Measurements from ENCODE around the gene LDLRAD3. TPM values are rescaled to one million over a fixed set of nuclear protein-coding genes. Genes with fewer than 3 reads are reported as not detected.

Gene LDLRAD3
- total RNA-seq, 1 experiment from 2014 or later: 19.0 TPM

DNA sequence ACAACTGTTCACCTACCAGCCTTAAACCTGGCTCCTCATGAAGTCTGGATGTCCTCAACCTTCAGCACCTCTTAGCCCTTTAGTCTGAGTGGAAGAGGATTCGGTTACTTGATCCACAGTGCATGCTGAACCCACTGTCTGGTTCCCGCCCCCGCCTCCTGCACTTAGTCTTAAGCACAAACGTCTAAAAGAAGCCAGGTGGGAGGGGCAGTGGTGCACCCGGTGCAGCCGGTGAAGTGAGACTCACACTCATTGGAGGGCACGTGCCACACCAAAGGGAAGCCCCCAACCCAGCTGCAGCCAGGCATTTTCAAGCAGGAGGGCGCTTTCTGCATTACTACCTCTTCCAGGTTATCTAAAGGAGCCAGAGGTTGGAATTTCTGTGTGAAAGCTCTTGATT, 198.6 kb downstream of the LDLRAD3 start:
- Histone ChIP-seq H3K27ac (ENCODE audit: low read depth, low read length) (no peak overlapping the region), H4K20me1 (ENCODE audit: insufficient read depth) (no peaks in the 10 kb centered on the region), H3K4me1 (ENCODE audit: control insufficient read depth in 1 of 2, insufficient read depth in 2 of 2, low read length in 2 of 2) (peaks cover 0 to 9% of the 10 kb centered on the region in 2 experiments; a peak in 1 of 4 replicates), H3K9ac (ENCODE audit: low read length) (no peak overlapping the region), H3K36me3 (ENCODE audit: control insufficient read depth in 1 of 2, insufficient read depth in 2 of 2, low read length in 2 of 2) (no peaks in the 10 kb centered on the region), H3K27me3 (ENCODE audit: insufficient read depth, low read length) (no peaks in the 10 kb centered on the region), H3K4me2 (ENCODE audit: low read length) (no peak overlapping the region), H3K79me2 (ENCODE audit: insufficient read depth, low read length) (no peaks in the 10 kb centered on the region), H3K9me2 (ENCODE audit: insufficient read depth) (no peaks in the 10 kb centered on the region), H2AFZ (ENCODE audit: low read depth, low read length, poor library complexity, severe bottlenecking) (no peak overlapping the region), H3K9me3 (ENCODE audit: control insufficient read depth in 1 of 2, insufficient read depth in 1 of 2, low read depth in 1 of 2, low read length in 2 of 2) (no peaks in the 10 kb centered on the region), H3K4me3 (replicated peaks in 1 of 2; ENCODE audit: low read depth in 1 of 2, low read length in 2 of 2) (no peak overlapping the region)
- CTCF ChIA-PET: no interaction called here
- DNase-seq (ENCODE audit: low read depth, low spot score) (no peak), ATAC-seq (no peak)
- no TSS peak for BruUV-seq (replicated peaks)
- intact Hi-C loops (cut with micrococcal nuclease): loop anchor here (10.0 kb wide), 1 partner anchor 428 kb away; no protein-coding TSS in a partner anchor
- TF ChIP-seq JUND (IDR thresholded peaks at IDR 0.05): no peak
- TF ChIP-seq ZNF274 (IDR thresholded peaks at IDR 0.05; ENCODE audit: low read depth, low read length): no peak
- TF ChIP-seq TCF7L2 (IDR thresholded peaks at IDR 0.05; ENCODE audit: borderline replicate concordance, extremely low read depth, insufficient read depth, insufficient read length): no peak
- RAD21 ChIA-PET (ENCODE audit: low non-redundant PET in 1 of 2, low total read pairs in 2 of 2, uncharacterized antibody in 2 of 2, unreplicated experiment in 2 of 2): no interaction called here
- POLR2A ChIA-PET: no interaction called here

DNA sequence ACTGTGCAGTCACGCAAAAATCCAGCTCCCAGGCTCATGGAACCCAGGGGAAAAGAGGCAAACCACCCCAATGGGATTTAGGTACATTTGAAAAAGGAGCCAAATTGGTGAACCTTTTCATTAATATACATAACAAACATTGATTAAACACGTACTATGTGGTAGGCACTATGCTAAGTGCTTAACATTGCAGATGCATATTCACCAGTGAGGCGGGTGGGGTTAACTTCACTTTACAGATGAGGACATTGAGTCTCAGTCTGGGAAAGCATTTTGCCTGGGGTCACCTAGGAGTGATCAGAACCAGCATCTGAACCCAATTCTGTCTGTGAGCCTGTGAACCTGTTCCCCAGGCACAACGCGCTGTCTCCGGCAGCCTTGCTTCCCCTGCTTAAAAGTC, 199.0 kb downstream of the LDLRAD3 start:
- H3K4me3 ChIP-seq (replicated peaks in 1 of 2; ENCODE audit: low read depth in 1 of 2, low read length in 2 of 2): no peak overlapping the region
- POLR2A ChIA-PET: no interaction called here
- intact Hi-C loops (cut with micrococcal nuclease): loop anchor here (10.0 kb wide), 1 partner anchor 428 kb away; no protein-coding TSS in a partner anchor
- TF ChIP-seq, protein P1, sequence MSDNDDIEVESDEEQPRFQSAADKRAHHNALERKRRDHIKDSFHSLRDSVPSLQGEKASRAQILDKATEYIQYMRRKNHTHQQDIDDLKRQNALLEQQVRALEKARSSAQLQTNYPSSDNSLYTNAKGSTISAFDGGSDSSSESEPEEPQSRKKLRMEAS (IDR thresholded peaks at IDR 0.05): no peak
- no peak for TF ChIP-seq EZH2phosphoT487 (IDR thresholded peaks at IDR 0.05; ENCODE audit: borderline replicate concordance)
- no peak for TF ChIP-seq CTCF (IDR thresholded peaks at IDR 0.05 in 2 of 3, conservative IDR thresholded peaks at IDR 0.05 in 1 of 3; ENCODE audit: borderline replicate concordance in 1 of 3, insufficient read depth in 1 of 3, low read depth in 2 of 3, low read length in 2 of 3)
- no peak for TF ChIP-seq ZBTB33 (IDR thresholded peaks at IDR 0.05; ENCODE audit: extremely low read depth, insufficient replicate concordance, low read length)
- no peak for TF ChIP-seq CEBPB (IDR thresholded peaks at IDR 0.05; ENCODE audit: low read depth)
- TF ChIP-seq FOSL1 (IDR thresholded peaks at IDR 0.05; ENCODE audit: low read depth): no peak
- no peak for TF ChIP-seq SRF (IDR thresholded peaks at IDR 0.05; ENCODE audit: low read depth)
- TF ChIP-seq SIN3A (IDR thresholded peaks at IDR 0.05; ENCODE audit: low read depth): no peak
- TF ChIP-seq POLR2A (IDR thresholded peaks at IDR 0.05; ENCODE audit: borderline replicate concordance, extremely low read depth, insufficient read depth, insufficient read length): no peak
- TF ChIP-seq EGR1 (IDR thresholded peaks at IDR 0.05; ENCODE audit: low read depth): no peak
- no peak for TF ChIP-seq POLR2AphosphoS5 (IDR thresholded peaks at IDR 0.05; ENCODE audit: low read depth, low read length)
- no peak for TF ChIP-seq SP1 (IDR thresholded peaks at IDR 0.05; ENCODE audit: low read depth)
- no peak for TF ChIP-seq RAD21 (IDR thresholded peaks at IDR 0.05; ENCODE audit: low read depth)
- no peak for TF ChIP-seq ELF1 (IDR thresholded peaks at IDR 0.05; ENCODE audit: borderline replicate concordance, low read depth)
- TF ChIP-seq YY1 (IDR thresholded peaks at IDR 0.05; ENCODE audit: extremely low read depth, insufficient replicate concordance, low read depth, low read length): no peak

More for the DNA sequence above, 199.0 kb downstream of the LDLRAD3 start:
- no peaks in the 10 kb centered on the region for H3K79me2 ChIP-seq (ENCODE audit: insufficient read depth, low read length)
- RAD21 ChIA-PET (ENCODE audit: low non-redundant PET in 1 of 2, low total read pairs in 2 of 2, uncharacterized antibody in 2 of 2, unreplicated experiment in 2 of 2): no interaction called here
- H3K9me2 ChIP-seq (ENCODE audit: insufficient read depth): no peaks in the 10 kb centered on the region
- CTCF ChIA-PET: no interaction called here
- H2AFZ ChIP-seq (ENCODE audit: low read depth, low read length, poor library complexity, severe bottlenecking): no peak overlapping the region
- BruUV-seq (replicated peaks): no TSS peak
- no peaks in the 10 kb centered on the region for H3K9me3 ChIP-seq (ENCODE audit: control insufficient read depth in 1 of 2, insufficient read depth in 1 of 2, low read depth in 1 of 2, low read length in 2 of 2)
- no peak overlapping the region for H3K9ac ChIP-seq (ENCODE audit: low read length)
- no peaks in the 10 kb centered on the region for H4K20me1 ChIP-seq (ENCODE audit: insufficient read depth)
- no peaks in the 10 kb centered on the region for H3K27me3 ChIP-seq (ENCODE audit: insufficient read depth, low read length)
- DNase-seq (ENCODE audit: low read depth, low spot score) (no peak), ATAC-seq (no peak)
- H3K4me2 ChIP-seq (ENCODE audit: low read length): no peak overlapping the region
- no peak overlapping the region for H3K27ac ChIP-seq (ENCODE audit: low read depth, low read length)
- peaks cover 0 to 11% of the 10 kb centered on the region in 2 experiments; a peak in 1 of 4 replicates for H3K4me1 ChIP-seq (ENCODE audit: control insufficient read depth in 1 of 2, insufficient read depth in 2 of 2, low read length in 2 of 2)
- no peaks in the 10 kb centered on the region for H3K36me3 ChIP-seq (ENCODE audit: control insufficient read depth in 1 of 2, insufficient read depth in 2 of 2, low read length in 2 of 2)
